ENCODE results near the gene AOPEP.

AOPEP gene

DNA sequence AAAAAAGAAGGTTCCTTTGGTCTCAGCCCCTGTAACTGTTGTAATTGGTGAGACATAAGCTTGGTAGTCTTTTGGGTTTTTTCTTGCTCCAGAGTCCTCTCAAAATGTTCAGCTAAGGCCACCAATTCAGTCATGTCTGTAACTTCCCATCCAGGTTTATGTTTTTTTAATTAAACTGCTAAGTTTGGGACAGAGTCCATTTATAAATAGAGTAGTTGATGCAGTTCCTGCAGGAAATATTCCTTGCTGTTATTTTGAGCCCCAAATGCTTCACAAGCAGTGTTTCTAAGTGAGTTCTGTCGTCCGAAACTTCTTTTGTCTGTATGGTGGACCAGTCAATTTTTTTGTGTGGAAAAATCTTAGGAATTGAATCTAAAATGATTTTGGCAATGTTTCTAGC, 155.0 kb downstream of the AOPEP start:
- H3K27ac ChIP-seq: no peak overlapping the region
- TF ChIP-seq, protein P1, sequence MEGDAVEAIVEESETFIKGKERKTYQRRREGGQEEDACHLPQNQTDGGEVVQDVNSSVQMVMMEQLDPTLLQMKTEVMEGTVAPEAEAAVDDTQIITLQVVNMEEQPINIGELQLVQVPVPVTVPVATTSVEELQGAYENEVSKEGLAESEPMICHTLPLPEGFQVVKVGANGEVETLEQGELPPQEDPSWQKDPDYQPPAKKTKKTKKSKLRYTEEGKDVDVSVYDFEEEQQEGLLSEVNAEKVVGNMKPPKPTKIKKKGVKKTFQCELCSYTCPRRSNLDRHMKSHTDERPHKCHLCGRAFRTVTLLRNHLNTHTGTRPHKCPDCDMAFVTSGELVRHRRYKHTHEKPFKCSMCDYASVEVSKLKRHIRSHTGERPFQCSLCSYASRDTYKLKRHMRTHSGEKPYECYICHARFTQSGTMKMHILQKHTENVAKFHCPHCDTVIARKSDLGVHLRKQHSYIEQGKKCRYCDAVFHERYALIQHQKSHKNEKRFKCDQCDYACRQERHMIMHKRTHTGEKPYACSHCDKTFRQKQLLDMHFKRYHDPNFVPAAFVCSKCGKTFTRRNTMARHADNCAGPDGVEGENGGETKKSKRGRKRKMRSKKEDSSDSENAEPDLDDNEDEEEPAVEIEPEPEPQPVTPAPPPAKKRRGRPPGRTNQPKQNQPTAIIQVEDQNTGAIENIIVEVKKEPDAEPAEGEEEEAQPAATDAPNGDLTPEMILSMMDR (conservative IDR thresholded peaks at IDR 0.05): no peak
- TF ChIP-seq ZFX (IDR thresholded peaks at IDR 0.05): no peak

DNA sequence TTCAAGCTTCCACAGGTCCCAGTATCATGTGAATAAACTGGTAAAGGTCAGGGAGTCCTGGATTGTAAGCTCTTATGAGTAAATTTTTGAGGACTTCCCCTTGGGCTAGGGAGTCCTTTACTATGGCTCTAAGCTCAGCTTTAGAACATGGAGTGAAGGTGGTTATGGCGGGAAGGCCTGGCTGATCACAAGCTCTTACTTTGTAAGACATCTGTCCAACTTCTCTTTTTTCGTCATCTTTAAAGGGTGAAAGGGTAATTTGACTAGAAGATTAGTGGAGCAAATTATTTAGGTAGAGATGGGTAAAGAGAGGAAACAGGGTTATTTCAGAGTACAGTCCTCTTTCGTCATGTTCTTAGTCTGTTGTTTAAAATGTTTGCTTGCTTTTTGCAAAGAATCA, 155.4 kb downstream of the AOPEP start:
- no peak for TF ChIP-seq ZFX (IDR thresholded peaks at IDR 0.05)
- TF ChIP-seq, protein P1 (conservative IDR thresholded peaks at IDR 0.05): no peak
- H3K27ac ChIP-seq: no peak overlapping the region

DNA sequence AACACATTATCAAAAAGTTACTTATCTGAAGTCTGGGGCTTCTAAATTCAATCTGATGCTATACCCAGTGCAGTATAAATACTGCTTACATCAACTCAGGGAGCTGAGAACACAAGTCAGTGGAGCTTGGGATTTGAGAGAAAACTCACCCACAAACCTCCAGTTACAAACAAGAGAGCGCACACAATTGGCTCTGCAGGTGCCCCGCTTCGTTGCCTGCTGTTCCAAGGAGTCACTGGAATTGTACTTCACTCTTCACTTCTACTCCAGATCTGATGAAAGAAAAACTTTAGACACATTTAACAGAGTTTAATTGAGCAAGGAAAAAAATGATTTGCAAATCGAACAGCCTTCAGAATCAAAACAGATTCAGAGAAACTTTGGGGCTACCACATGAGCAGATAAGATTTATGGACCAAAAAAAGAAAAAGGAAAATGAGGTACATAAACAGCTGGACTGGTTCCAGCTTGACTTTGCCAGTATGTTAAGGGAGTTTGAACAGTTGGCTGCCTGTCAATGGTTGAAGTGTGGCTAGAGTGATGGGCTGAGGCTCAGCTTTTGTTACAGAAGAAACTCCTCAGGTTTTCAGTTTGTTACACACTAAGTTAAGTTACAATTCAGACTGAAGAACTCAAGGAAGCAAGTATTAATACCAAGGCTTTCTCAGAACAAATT, 156.6 kb downstream of the AOPEP start:
- no peak overlapping the region for H3K27ac ChIP-seq
- TF ChIP-seq ZFX (IDR thresholded peaks at IDR 0.05): no peak
- TF ChIP-seq, protein P1 (conservative IDR thresholded peaks at IDR 0.05): no peak

DNA sequence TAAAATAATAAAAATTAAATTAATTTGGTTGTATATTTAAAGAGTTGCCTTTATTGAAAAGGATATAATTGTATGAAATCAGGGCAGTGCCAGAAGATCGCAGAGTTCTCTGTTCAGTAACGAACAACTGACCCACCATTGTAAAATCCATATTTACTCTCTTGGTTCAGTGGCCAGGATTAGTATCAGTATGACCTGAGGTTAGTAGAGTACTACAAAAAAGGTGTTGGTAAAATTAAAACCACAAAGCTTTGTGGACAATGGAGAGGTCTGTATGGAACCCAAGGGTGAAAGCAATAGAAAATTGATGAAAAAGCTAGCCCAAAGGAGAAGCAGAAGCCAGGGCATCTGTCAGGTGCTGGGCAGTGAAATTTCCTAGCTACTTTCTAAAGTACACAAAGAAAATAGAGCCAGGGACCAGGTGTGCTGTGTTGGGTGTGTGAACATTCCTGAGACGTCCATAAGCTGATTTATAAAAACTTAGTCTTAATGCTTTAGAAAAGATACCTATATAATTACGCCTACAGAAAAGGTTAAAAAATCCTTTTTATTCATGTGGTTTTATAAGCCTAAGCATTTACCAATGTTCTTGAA, 159.5 kb downstream of the AOPEP start:
- TF ChIP-seq, protein P1 (conservative IDR thresholded peaks at IDR 0.05): no peak
- no peak for TF ChIP-seq ZFX (IDR thresholded peaks at IDR 0.05)
- H3K27ac ChIP-seq: no peak overlapping the region

DNA sequence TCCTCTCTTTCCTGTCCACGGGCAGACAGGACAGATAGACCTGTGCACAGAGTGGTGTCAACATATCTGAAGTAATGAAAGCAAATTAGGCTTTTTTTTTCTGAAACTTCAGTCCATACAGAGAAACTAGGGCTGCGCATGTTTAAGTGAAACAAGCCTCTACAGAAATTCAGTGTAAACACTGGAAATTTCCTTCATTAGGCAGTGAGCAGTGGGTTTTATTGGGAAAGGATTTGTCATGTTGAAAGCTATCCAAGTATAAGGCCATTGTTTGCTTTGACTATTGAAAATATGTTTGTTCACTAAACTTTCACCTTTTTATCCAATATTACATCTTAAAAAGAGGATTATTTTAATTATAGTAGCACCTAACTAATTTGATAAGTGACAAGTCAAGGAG, 161.2 kb downstream of the AOPEP start:
- no peak overlapping the region for H3K27ac ChIP-seq
- TF ChIP-seq, protein P1 (conservative IDR thresholded peaks at IDR 0.05): no peak
- no peak for TF ChIP-seq ZFX (IDR thresholded peaks at IDR 0.05)

DNA sequence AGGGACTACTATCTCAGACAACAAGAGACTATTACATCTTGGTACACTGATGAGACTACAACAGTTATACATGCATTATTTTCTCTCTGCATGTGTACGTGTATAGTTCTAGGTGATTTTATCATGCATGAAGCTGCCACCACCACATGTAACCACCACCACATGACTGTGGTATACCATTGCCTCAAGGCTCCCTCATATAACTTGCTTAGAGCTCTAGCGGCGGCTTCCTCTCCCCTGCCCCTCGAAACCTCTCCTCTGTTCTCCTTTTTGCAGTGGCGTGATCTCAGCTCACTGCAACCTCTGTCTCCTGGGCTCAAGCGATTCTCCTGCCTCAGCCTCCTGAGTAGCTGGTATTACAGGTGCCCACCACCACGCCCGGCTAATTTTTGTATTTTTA, 162.3 kb downstream of the AOPEP start:
- H3K27ac ChIP-seq: no peak overlapping the region
- TF ChIP-seq, protein P1 (conservative IDR thresholded peaks at IDR 0.05): no peak
- no peak for TF ChIP-seq ZFX (IDR thresholded peaks at IDR 0.05)

DNA sequence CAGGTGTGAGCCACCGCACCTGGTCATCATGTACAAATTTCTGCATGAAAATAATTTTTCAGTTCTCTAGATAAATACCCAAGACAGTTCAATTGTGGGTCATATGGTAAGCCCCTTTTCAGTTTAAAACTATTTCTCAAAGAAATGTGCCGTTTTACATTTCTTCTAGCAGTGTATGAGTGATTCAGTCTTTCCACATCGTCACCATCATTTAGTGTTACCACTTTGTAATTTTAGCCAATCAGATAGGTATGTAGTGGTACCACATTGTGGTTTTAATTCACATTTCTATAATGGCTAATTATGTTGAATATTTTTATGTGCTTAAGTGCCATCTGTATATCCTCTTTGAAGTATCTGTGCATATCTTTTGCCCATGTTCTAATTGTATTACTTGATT, 163.1 kb downstream of the AOPEP start:
- TF ChIP-seq ZFX (IDR thresholded peaks at IDR 0.05): no peak
- TF ChIP-seq, protein P1 (conservative IDR thresholded peaks at IDR 0.05): no peak
- H3K27ac ChIP-seq: no peak overlapping the region
